GM23338 (cell line): ENCODE data around the gene NDFIP1. TPM values are rescaled to one million over a fixed set of nuclear protein-coding genes. Genes with fewer than 3 reads are reported as not detected.
A peak's percentile ranks its signal among the peaks of the same experiment; 100 is the strongest.

Experiments
- ATAC-seq: fragments of 200-7000 bp; cut with Tn5 transposase; 3 replicates; pipeline ENCODE4 v1.9.1; 2020
- DNase-seq: peaks from one replicate; pipeline ENCODE4 v3.0.0-alpha.2; 2015; ENCODE audit warnings: low spot score
- H2AFZ ChIP-seq: fragments of 200-600 bp; sonication (generic); 2 replicates; pipeline ENCODE4 v1.8.0; 2016; ENCODE audit warnings: antibody characterized with exemption, mild to moderate bottlenecking, moderate library complexity
- H3F3A ChIP-seq: fragments of 200-600 bp; sonication (generic); replicated peaks from 2 replicates; pipeline ENCODE4 v1.8.0; 2017; ENCODE audit warnings: antibody characterized with exemption, mixed run types, low read depth
- H3K27ac ChIP-seq: fragments of 200-600 bp; sonication (generic); 2 replicates; pipeline ENCODE4 v1.6.1; 2016; ENCODE audit warnings: low read depth
- H3K27me3 ChIP-seq: fragments of 200-600 bp; sonication (generic); 2 replicates; pipeline ENCODE4 v1.8.0; 2016; ENCODE audit warnings: mild to moderate bottlenecking, mixed run types, moderate library complexity; ENCODE audit not compliant: insufficient read depth
- H3K36me3 ChIP-seq: fragments of 200-600 bp; sonication (generic); 2 replicates; pipeline ENCODE4 v1.8.0; 2016; ENCODE audit warnings: mild to moderate bottlenecking; ENCODE audit not compliant: insufficient read depth
- H3K4me1 ChIP-seq: fragments of 200-600 bp; sonication (generic); 2 replicates; pipeline ENCODE4 v1.8.0; 2016; ENCODE audit warnings: mild to moderate bottlenecking, moderate library complexity; ENCODE audit not compliant: insufficient read depth
- H3K4me2 ChIP-seq: fragments of 200-600 bp; sonication (generic); 2 replicates; pipeline ENCODE4 v1.7.1; 2017; ENCODE audit warnings: mixed run types
- H3K4me3 ChIP-seq: fragments of 200-600 bp; sonication (generic); 2 replicates; pipeline ENCODE4 v1.6.1; 2016; ENCODE audit warnings: mixed run types
- H3K79me2 ChIP-seq: fragments of 200-600 bp; sonication (generic); replicated peaks from 2 replicates; pipeline ENCODE4 v1.8.0; 2017; ENCODE audit warnings: mild to moderate bottlenecking; ENCODE audit not compliant: insufficient read depth
- H3K9me2 ChIP-seq: fragments of 200-600 bp; sonication (generic); 2 replicates; pipeline ENCODE4 v1.8.0; 2017; ENCODE audit not compliant: insufficient read depth
- H4K20me1 ChIP-seq: fragments of 200-600 bp; sonication (generic); replicated peaks from 2 replicates; pipeline ENCODE4 v1.8.0; 2017; ENCODE audit warnings: mild to moderate bottlenecking; ENCODE audit not compliant: insufficient read depth
- H3K27ac Mint-ChIP-seq: 2 replicates; pipeline ENCODE4 v1.8.0; 2020; ENCODE audit warnings: inconsistent platforms, mild to moderate bottlenecking, moderate library complexity, mixed read lengths
- H3K27me3 Mint-ChIP-seq: 3 replicates; pipeline ENCODE4 v1.8.0; 2022; ENCODE audit warnings: low read depth, mild to moderate bottlenecking, moderate library complexity, mixed read lengths, inconsistent platforms; ENCODE audit not compliant: insufficient read depth, poor library complexity
- H3K36me3 Mint-ChIP-seq: 3 replicates; pipeline ENCODE4 v1.8.0; 2021; ENCODE audit warnings: low read depth, mild to moderate bottlenecking, inconsistent platforms, moderate library complexity, mixed read lengths
- H3K4me1 Mint-ChIP-seq: 3 replicates; pipeline ENCODE4 v1.8.0; 2020; ENCODE audit warnings: mild to moderate bottlenecking, inconsistent platforms, mixed read lengths
- H3K4me3 Mint-ChIP-seq: 3 replicates; pipeline ENCODE4 v1.8.0; 2021; ENCODE audit warnings: moderate library complexity, mild to moderate bottlenecking, inconsistent platforms, mixed read lengths
- H3K9me3 Mint-ChIP-seq: 3 replicates; pipeline ENCODE4 v1.8.0; 2020; ENCODE audit warnings: moderate library complexity, mild to moderate bottlenecking, inconsistent platforms, mixed read lengths
- ETS1 ChIP-seq: IDR thresholded peaks from 2 replicates; pipeline ENCODE4 v1.6.1; 2016; ENCODE audit warnings: antibody characterized with exemption
- EZH2 ChIP-seq: fragments of 200-600 bp; sonication (generic); IDR thresholded peaks from one replicate; pipeline ENCODE4 v1.8.0; 2017; ENCODE audit warnings: antibody characterized with exemption, mild to moderate bottlenecking, low read depth; ENCODE audit not compliant: unreplicated experiment
- NANOG ChIP-seq: IDR thresholded peaks from 2 replicates; pipeline ENCODE4 v1.6.1; 2016; ENCODE audit warnings: antibody characterized with exemption, borderline replicate concordance
- STAT1 ChIP-seq: IDR thresholded peaks from one replicate; pipeline ENCODE4 v1.6.1; 2016; ENCODE audit warnings: antibody characterized with exemption; ENCODE audit not compliant: unreplicated experiment
- polyA plus RNA-seq: library from polyadenylated mRNA; unstranded; fragments of >200 nt; fragmentation: Nextera tagmentation; extraction: Ambion mirVana; gene quantifications from 2 replicates; pipeline ENCODE4 v1.2.1, GENCODE V29; 2016
- total RNA-seq: library from RNA; depleted of rRNA; stranded (reverse); fragments of >200 nt; shearing (Covaris generic); gene quantifications from 2 replicates; pipeline ENCODE4 v1.2.3, GENCODE V29; 2014
- TF ChIP-seq, protein P1 (sequence below): IDR thresholded peaks from one replicate; pipeline ENCODE4 v1.6.1; 2018; ENCODE audit warnings: antibody characterized with exemption; ENCODE audit not compliant: unreplicated experiment
- TF ChIP-seq, protein P2 (sequence below): fragments of 250-450 bp; sonication (Bioruptor Pico); IDR thresholded peaks from 2 replicates; pipeline ENCODE4 v1.5.0; 2020; ENCODE audit warnings: mild to moderate bottlenecking, moderate library complexity

The NDFIP1 gene
- total and polyA plus RNA-seq, 2 experiments from 2014 or later = 24.3 to 45.0 TPM

GRCh38 chr5:142197098-142197497 lies 88.5 kb downstream of the NDFIP1 start:
- no peak overlapping the region for H3K4me3 ChIP-seq
- TF ChIP-seq, protein P1, sequence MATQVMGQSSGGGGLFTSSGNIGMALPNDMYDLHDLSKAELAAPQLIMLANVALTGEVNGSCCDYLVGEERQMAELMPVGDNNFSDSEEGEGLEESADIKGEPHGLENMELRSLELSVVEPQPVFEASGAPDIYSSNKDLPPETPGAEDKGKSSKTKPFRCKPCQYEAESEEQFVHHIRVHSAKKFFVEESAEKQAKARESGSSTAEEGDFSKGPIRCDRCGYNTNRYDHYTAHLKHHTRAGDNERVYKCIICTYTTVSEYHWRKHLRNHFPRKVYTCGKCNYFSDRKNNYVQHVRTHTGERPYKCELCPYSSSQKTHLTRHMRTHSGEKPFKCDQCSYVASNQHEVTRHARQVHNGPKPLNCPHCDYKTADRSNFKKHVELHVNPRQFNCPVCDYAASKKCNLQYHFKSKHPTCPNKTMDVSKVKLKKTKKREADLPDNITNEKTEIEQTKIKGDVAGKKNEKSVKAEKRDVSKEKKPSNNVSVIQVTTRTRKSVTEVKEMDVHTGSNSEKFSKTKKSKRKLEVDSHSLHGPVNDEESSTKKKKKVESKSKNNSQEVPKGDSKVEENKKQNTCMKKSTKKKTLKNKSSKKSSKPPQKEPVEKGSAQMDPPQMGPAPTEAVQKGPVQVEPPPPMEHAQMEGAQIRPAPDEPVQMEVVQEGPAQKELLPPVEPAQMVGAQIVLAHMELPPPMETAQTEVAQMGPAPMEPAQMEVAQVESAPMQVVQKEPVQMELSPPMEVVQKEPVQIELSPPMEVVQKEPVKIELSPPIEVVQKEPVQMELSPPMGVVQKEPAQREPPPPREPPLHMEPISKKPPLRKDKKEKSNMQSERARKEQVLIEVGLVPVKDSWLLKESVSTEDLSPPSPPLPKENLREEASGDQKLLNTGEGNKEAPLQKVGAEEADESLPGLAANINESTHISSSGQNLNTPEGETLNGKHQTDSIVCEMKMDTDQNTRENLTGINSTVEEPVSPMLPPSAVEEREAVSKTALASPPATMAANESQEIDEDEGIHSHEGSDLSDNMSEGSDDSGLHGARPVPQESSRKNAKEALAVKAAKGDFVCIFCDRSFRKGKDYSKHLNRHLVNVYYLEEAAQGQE = no peak
- TF ChIP-seq NANOG (peak; percentile 5; the same call in 1 of the 2 replicates), ETS1 (0 out of 2 replicates have a peak, but pooled peaks have one; percentile 50)
- peak overlapping the region; percentile 56; the same call in 1 of the 2 replicates for H3K27ac ChIP-seq
- H3K27me3 Mint-ChIP-seq = peaks cover 7% of the 10 kb centered on the region
- H2AFZ ChIP-seq = no peak overlapping the region
- H3K4me1 ChIP-seq = peaks cover 12% of the 10 kb centered on the region
- H3K4me3 Mint-ChIP-seq = no peak overlapping the region
- no peak for ATAC-seq
- H3K4me2 ChIP-seq = no peak overlapping the region
- no peaks in the 10 kb centered on the region for H3K36me3 Mint-ChIP-seq
- H3F3A ChIP-seq = no peaks in the 10 kb centered on the region
- no peaks in the 10 kb centered on the region for H3K79me2 ChIP-seq
- H3K9me3 Mint-ChIP-seq = no peaks in the 10 kb centered on the region
- no peaks in the 10 kb centered on the region for H4K20me1 ChIP-seq
- H3K4me1 Mint-ChIP-seq = peaks cover 15% of the 10 kb centered on the region
- H3K36me3 ChIP-seq = no peaks in the 10 kb centered on the region
- DNase-seq = peak; percentile 37
- H3K9me2 ChIP-seq = peaks cover 8% of the 10 kb centered on the region; the same call in 1 of the 2 replicates
- no peaks in the 10 kb centered on the region for H3K27me3 ChIP-seq
- no peak overlapping the region for H3K27ac Mint-ChIP-seq

DNA sequence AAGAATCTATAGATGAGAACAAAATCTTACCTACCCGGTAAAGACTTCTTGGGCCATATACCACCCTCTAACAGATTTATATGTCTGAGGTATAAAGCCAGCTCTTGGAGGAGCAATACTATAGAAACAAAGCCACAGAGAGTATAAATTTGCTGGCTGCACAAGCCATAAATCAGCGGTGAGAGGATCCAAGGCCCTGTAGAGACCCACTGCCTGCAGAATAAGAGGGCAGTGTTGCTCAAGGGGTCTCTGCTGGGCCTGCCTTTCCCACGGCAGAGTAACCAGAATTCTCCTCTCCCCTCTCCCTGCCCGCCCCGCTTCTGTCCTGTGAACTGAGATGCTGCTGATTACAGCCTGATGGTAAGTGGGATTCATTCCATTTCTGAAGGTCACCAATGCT lies 89.2 kb downstream of the NDFIP1 start:
- H3K79me2 ChIP-seq = no peaks in the 10 kb centered on the region
- Mint-ChIP-seq H3K4me1 (peaks cover 13% of the 10 kb centered on the region), H3K9me3 (no peaks in the 10 kb centered on the region), H3K4me3 (no peak overlapping the region), H3K27me3 (peaks cover 7% of the 10 kb centered on the region), H3K36me3 (no peaks in the 10 kb centered on the region), H3K27ac (no peak overlapping the region)
- H4K20me1 ChIP-seq = no peaks in the 10 kb centered on the region
- DNase-seq (no peak), ATAC-seq (no peak)
- H3K4me2 ChIP-seq = no peak overlapping the region
- H3F3A ChIP-seq = no peaks in the 10 kb centered on the region
- peaks cover 8% of the 10 kb centered on the region; the same call in 1 of the 2 replicates for H3K9me2 ChIP-seq
- no peaks in the 10 kb centered on the region for H3K36me3 ChIP-seq
- peak overlapping the region; percentile 56; the same call in 1 of the 2 replicates for H3K27ac ChIP-seq
- no peak overlapping the region for H3K4me3 ChIP-seq
- no peaks in the 10 kb centered on the region for H3K27me3 ChIP-seq
- peaks cover 12% of the 10 kb centered on the region for H3K4me1 ChIP-seq
- 0 out of 2 replicates have a peak overlapping the region, but pooled peaks have one; percentile 53 for H2AFZ ChIP-seq
- TF ChIP-seq, protein P1 = no peak
- TF ChIP-seq STAT1 (no peak), EZH2 (no peak)
- TF ChIP-seq, protein P2, sequence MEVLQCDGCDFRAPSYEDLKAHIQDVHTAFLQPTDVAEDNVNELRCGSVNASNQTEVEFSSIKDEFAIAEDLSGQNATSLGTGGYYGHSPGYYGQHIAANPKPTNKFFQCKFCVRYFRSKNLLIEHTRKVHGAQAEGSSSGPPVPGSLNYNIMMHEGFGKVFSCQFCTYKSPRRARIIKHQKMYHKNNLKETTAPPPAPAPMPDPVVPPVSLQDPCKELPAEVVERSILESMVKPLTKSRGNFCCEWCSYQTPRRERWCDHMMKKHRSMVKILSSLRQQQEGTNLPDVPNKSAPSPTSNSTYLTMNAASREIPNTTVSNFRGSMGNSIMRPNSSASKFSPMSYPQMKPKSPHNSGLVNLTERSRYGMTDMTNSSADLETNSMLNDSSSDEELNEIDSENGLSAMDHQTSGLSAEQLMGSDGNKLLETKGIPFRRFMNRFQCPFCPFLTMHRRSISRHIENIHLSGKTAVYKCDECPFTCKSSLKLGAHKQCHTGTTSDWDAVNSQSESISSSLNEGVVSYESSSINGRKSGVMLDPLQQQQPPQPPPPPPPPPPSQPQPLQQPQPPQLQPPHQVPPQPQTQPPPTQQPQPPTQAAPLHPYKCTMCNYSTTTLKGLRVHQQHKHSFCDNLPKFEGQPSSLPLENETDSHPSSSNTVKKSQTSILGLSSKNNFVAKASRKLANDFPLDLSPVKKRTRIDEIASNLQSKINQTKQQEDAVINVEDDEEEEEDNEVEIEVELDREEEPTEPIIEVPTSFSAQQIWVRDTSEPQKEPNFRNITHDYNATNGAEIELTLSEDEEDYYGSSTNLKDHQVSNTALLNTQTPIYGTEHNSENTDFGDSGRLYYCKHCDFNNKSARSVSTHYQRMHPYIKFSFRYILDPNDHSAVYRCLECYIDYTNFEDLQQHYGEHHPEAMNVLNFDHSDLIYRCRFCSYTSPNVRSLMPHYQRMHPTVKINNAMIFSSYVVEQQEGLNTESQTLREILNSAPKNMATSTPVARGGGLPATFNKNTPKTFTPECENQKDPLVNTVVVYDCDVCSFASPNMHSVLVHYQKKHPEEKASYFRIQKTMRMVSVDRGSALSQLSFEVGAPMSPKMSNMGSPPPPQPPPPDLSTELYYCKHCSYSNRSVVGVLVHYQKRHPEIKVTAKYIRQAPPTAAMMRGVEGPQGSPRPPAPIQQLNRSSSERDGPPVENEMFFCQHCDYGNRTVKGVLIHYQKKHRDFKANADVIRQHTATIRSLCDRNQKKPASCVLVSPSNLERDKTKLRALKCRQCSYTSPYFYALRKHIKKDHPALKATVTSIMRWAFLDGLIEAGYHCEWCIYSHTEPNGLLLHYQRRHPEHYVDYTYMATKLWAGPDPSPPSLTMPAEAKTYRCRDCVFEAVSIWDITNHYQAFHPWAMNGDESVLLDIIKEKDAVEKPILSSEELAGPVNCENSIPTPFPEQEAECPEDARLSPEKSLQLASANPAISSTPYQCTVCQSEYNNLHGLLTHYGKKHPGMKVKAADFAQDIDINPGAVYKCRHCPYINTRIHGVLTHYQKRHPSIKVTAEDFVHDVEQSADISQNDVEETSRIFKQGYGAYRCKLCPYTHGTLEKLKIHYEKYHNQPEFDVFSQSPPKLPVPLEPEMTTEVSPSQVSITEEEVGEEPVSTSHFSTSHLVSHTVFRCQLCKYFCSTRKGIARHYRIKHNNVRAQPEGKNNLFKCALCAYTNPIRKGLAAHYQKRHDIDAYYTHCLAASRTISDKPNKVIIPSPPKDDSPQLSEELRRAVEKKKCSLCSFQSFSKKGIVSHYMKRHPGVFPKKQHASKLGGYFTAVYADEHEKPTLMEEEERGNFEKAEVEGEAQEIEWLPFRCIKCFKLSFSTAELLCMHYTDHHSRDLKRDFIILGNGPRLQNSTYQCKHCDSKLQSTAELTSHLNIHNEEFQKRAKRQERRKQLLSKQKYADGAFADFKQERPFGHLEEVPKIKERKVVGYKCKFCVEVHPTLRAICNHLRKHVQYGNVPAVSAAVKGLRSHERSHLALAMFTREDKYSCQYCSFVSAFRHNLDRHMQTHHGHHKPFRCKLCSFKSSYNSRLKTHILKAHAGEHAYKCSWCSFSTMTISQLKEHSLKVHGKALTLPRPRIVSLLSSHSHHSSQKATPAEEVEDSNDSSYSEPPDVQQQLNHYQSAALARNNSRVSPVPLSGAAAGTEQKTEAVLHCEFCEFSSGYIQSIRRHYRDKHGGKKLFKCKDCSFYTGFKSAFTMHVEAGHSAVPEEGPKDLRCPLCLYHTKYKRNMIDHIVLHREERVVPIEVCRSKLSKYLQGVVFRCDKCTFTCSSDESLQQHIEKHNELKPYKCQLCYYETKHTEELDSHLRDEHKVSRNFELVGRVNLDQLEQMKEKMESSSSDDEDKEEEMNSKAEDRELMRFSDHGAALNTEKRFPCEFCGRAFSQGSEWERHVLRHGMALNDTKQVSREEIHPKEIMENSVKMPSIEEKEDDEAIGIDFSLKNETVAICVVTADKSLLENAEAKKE = no peak
